HG03103 (cell line): ENCODE data around the gene CBY1.

ENCODE experiments used
- ATAC-seq: cut with Tn5 transposase; IDR thresholded peaks from one replicate; pipeline ENCODE4 v1.9.1; 2021; ENCODE audit warnings: low read depth; ENCODE audit not compliant: unreplicated experiment

Gene CBY1

GRCh38 chr22:38645430-38645829 is 11.0 kb upstream of the CBY1 start:
- ATAC-seq: no peak

- ATAC-seq: no peak
Measured at GRCh38 chr22:38649841-38650522, 6.5 kb upstream of the CBY1 start.

GRCh38 chr22:38652859-38653258 is 3.6 kb upstream of the CBY1 start:
- no peak for ATAC-seq

- ATAC-seq: no peak
Measured at GRCh38 chr22:38653741-38654140, 2.7 kb upstream of the CBY1 start.

- ATAC-seq: no peak
Measured at GRCh38 chr22:38655519-38656255, 751 bp upstream of the CBY1 start.

GRCh38 chr22:38657045-38657909 is 839 bp downstream of the CBY1 start:
- no peak for ATAC-seq

- ATAC-seq: no peak
Measured at GRCh38 chr22:38674888-38675287, 18.4 kb downstream of the CBY1 start.

- ATAC-seq: no peak
Measured at GRCh38 chr22:38675833-38676232, 19.4 kb downstream of the CBY1 start.

- peak; percentile 93 for ATAC-seq
Measured at GRCh38 chr22:38681582-38682335, 25.3 kb downstream of the CBY1 start, which contains the start of gene TOMM22. Gene TOMM22 (plus strand): TSS chr22:38681957. CDS start chr22:38681979, 22 bp downstream.

GRCh38 chr22:38684895-38685294 is 28.5 kb downstream of the CBY1 start:
- ATAC-seq: no peak

GRCh38 chr22:38685761-38686160 is 29.3 kb downstream of the CBY1 start:
- no peak for ATAC-seq

GRCh38 chr22:38689651-38690050 is 33.2 kb downstream of the CBY1 start:
- ATAC-seq: no peak

GRCh38 chr22:38694049-38694448 is 37.6 kb downstream of the CBY1 start:
- no peak for ATAC-seq

GRCh38 chr22:38694940-38695339 is 38.5 kb downstream of the CBY1 start:
- no peak for ATAC-seq

- no peak for ATAC-seq
Measured at GRCh38 chr22:38696606-38697424, 40.4 kb downstream of the CBY1 start.

GRCh38 chr22:38697425-38698089 is 41.1 kb downstream of the CBY1 start:
- no peak for ATAC-seq

- no peak for ATAC-seq
Measured at GRCh38 chr22:38698407-38699094, 42.1 kb downstream of the CBY1 start.

GRCh38 chr22:38699143-38699542 is 42.7 kb downstream of the CBY1 start:
- ATAC-seq: no peak
